ENCODE measurements around the gene FAM53B. TPM values are rescaled to one million over a fixed set of nuclear protein-coding genes. Genes with fewer than 3 reads are reported as not detected.
"Not testable (repeated sequence)": the region's sequence is repeated elsewhere in the genome, so short reads cannot be mapped to it uniquely, and the experiment has no call there.

Gene FAM53B
- total RNA-seq, 1 experiment from 2014 or later, result 13.7 TPM

DNA sequence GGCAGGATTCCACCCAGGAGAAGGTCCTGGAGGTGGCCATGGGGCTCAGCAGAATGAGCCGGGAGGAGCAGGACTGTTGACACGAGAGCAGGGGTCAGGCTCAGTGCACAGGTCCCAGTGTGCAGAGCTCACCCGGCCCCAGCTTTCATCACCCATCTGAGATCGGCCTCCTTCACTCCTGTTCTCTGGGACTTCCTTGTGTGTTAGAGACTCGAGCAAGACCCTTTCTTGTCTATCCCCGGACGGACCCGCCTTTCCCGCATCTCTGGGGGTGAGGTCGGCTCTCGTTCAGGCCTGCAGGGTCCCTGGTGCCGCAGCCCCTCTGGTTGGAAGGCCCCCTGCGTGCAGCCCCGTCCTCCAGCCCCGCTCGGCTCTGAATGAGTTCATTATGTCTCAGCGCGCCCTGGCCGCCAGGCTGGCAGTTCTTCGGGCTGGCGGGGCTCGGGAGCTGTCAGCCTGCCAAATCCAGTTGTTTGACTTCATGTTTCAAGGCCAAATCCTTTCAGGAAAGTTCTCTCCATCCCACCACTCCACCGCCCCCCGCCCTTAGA, 154.6 kb downstream of the FAM53B start:
- intact Hi-C loops (cut with micrococcal nuclease; ENCODE audit: unreplicated experiment), result no loop called here
- H3K4me1 Mint-ChIP-seq (ENCODE audit: low read depth, unreplicated experiment), result no peaks in the 10 kb centered on the region
- no peak overlapping the region for H3K27ac Mint-ChIP-seq (ENCODE audit: unreplicated experiment)
- no peak overlapping the region for H3K4me3 Mint-ChIP-seq (ENCODE audit: unreplicated experiment)
- BruUV-seq (replicated peaks), result no TSS peak
- H3K27me3 ChIP-seq (replicated peaks; ENCODE audit: control insufficient read depth, insufficient read depth, low read length), result no peaks in the 10 kb centered on the region
- TF ChIP-seq, protein P1, sequence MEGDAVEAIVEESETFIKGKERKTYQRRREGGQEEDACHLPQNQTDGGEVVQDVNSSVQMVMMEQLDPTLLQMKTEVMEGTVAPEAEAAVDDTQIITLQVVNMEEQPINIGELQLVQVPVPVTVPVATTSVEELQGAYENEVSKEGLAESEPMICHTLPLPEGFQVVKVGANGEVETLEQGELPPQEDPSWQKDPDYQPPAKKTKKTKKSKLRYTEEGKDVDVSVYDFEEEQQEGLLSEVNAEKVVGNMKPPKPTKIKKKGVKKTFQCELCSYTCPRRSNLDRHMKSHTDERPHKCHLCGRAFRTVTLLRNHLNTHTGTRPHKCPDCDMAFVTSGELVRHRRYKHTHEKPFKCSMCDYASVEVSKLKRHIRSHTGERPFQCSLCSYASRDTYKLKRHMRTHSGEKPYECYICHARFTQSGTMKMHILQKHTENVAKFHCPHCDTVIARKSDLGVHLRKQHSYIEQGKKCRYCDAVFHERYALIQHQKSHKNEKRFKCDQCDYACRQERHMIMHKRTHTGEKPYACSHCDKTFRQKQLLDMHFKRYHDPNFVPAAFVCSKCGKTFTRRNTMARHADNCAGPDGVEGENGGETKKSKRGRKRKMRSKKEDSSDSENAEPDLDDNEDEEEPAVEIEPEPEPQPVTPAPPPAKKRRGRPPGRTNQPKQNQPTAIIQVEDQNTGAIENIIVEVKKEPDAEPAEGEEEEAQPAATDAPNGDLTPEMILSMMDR (IDR thresholded peaks at IDR 0.05; ENCODE audit: insufficient read depth in 1 of 2, low read depth in 1 of 2, low read length in 1 of 2, severe bottlenecking in 1 of 2, unreplicated experiment in 1 of 2), result no peak
- ChIA-PET CTCF (interaction anchor here (0.6 kb wide), 1 partner anchor 40 kb away, joined by 4 read pairs; no protein-coding TSS in a partner anchor), POLR2A (no interaction called here)
- no peak for DNase-seq
- no peaks in the 10 kb centered on the region for H3K9me3 Mint-ChIP-seq (ENCODE audit: unreplicated experiment)
- H3K9me3 ChIP-seq, result no peaks in the 10 kb centered on the region
- H3K4me3 ChIP-seq (ENCODE audit: low read depth, low read length), result no peak overlapping the region
- H3K27me3 Mint-ChIP-seq (ENCODE audit: insufficient read depth, unreplicated experiment), result no peaks in the 10 kb centered on the region
- H3K4me1 ChIP-seq, result peaks cover 12% of the 10 kb centered on the region
- no peaks in the 10 kb centered on the region for H3K36me3 ChIP-seq (ENCODE audit: control insufficient read depth, insufficient read depth, low read length)
- no peaks in the 10 kb centered on the region for H3K36me3 Mint-ChIP-seq (ENCODE audit: insufficient read depth, unreplicated experiment)

DNA sequence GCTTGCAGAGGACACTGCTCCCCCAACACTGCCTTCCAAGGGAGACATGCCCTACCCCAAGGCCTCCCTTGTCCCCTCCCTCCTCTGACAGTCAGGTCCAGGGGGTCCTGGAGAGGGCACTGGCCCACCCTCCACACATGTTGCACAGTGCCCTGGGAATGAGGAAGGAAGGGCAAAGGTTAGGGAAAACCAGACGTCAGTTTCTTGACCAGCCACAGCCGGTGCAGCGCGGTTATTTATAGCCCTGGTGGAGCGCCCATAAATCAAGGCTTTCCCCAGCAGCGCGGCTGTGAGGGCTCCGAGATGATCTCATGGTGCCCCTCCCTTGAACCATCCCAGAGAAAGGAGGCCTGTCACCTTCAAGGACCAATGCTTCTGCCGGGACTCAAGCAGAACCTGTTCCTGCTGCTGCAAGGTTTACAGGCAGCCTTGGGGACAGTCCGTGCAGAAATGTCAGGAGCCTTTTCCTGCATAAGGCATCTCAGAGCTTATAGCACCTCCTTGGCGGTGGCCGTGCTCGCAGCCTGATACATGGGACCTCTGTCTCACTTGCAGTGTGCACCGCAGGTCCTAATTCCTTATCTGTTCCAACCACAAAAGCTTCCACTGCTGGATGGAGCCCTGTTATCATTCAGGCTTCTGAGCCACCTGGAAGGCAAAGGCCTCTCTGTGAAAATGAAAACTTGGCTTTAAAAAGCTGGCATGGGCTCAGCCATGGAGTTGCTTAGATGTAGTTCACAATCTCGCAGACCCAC, 155.3 kb downstream of the FAM53B start:
- H3K36me3 ChIP-seq (ENCODE audit: control insufficient read depth, insufficient read depth, low read length), result no peaks in the 10 kb centered on the region
- DNase-seq, result peak in 1 of 2 experiments; percentile 55
- no peak overlapping the region for H3K27ac Mint-ChIP-seq (ENCODE audit: unreplicated experiment)
- no peaks in the 10 kb centered on the region for H3K27me3 ChIP-seq (replicated peaks; ENCODE audit: control insufficient read depth, insufficient read depth, low read length)
- TF ChIP-seq, protein P1 (IDR thresholded peaks at IDR 0.05; ENCODE audit: insufficient read depth in 1 of 2, low read depth in 1 of 2, low read length in 1 of 2, severe bottlenecking in 1 of 2, unreplicated experiment in 1 of 2), result no peak
- BruUV-seq (replicated peaks), result no TSS peak
- H3K36me3 Mint-ChIP-seq (ENCODE audit: insufficient read depth, unreplicated experiment), result no peaks in the 10 kb centered on the region
- peaks cover 12% of the 10 kb centered on the region for H3K4me1 ChIP-seq
- H3K27me3 Mint-ChIP-seq (ENCODE audit: insufficient read depth, unreplicated experiment), result no peaks in the 10 kb centered on the region
- ChIA-PET CTCF (interaction anchor here (0.6 kb wide), 1 partner anchor 41 kb away, joined by 4 read pairs; no protein-coding TSS in a partner anchor), POLR2A (no interaction called here)
- H3K4me1 Mint-ChIP-seq (ENCODE audit: low read depth, unreplicated experiment), result no peaks in the 10 kb centered on the region
- no peak overlapping the region for H3K4me3 ChIP-seq (ENCODE audit: low read depth, low read length)
- no peaks in the 10 kb centered on the region for H3K9me3 Mint-ChIP-seq (ENCODE audit: unreplicated experiment)
- intact Hi-C loops (cut with micrococcal nuclease; ENCODE audit: unreplicated experiment), result no loop called here
- no peaks in the 10 kb centered on the region for H3K9me3 ChIP-seq
- no peak overlapping the region for H3K4me3 Mint-ChIP-seq (ENCODE audit: unreplicated experiment)

DNA sequence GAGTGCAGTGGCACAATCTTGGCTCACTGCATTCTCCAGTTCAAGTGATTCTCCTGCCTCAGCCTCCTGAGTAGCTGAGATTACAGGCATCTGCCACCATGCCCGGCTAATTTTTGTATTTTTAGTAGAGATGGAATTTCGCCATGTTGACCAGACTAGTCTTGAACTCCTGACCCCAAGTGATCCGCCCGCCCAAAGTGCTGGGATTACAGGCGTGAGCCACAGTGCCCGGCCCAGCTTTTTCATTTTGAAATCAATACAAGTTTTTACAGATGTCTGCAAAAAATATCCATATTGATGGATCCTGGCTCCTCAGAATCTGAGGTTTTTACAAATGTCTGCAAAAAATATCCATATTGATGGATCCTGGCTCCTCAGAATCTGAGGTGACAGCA, 155.8 kb downstream of the FAM53B start:
- H3K27me3 ChIP-seq (replicated peaks; ENCODE audit: control insufficient read depth, insufficient read depth, low read length); H3K4me3 Mint-ChIP-seq (ENCODE audit: unreplicated experiment); CTCF ChIA-PET; H3K27me3 Mint-ChIP-seq (ENCODE audit: insufficient read depth, unreplicated experiment); BruUV-seq (replicated peaks); H3K36me3 ChIP-seq (ENCODE audit: control insufficient read depth, insufficient read depth, low read length); H3K9me3 Mint-ChIP-seq (ENCODE audit: unreplicated experiment); H3K4me3 ChIP-seq (ENCODE audit: low read depth, low read length); POLR2A ChIA-PET; intact Hi-C loops (cut with micrococcal nuclease; ENCODE audit: unreplicated experiment); H3K9me3 ChIP-seq; H3K27ac Mint-ChIP-seq (ENCODE audit: unreplicated experiment); H3K4me1 Mint-ChIP-seq (ENCODE audit: low read depth, unreplicated experiment); H3K36me3 Mint-ChIP-seq (ENCODE audit: insufficient read depth, unreplicated experiment); DNase-seq: not testable (repeated sequence)
- peaks cover 12% of the 10 kb centered on the region for H3K4me1 ChIP-seq
